Measurements from ENCODE around the gene PPP2R2C.

PPP2R2C gene

GRCh38 chr4:6380746-6381410 is 91.5 kb downstream of the PPP2R2C start:
- Histone ChIP-seq H3K9me3 (ENCODE audit: insufficient read depth, low read length, severe bottlenecking) (no peaks in the 10 kb centered on the region), H3K27me3 (ENCODE audit: insufficient read depth, low read length, poor library complexity) (no peaks in the 10 kb centered on the region), H3K27ac (ENCODE audit: low read length) (no peak overlapping the region), H3K9ac (ENCODE audit: low read depth, low read length) (no peak overlapping the region), H2AFZ (ENCODE audit: low read depth, low read length) (no peak overlapping the region), H3K4me3 (ENCODE audit: low read depth in 1 of 2, low read length in 2 of 2) (no peak overlapping the region), H3K4me2 (ENCODE audit: insufficient read depth, low read length) (no peak overlapping the region), H3K4me1 (ENCODE audit: insufficient read depth, low read length) (no peaks in the 10 kb centered on the region), H4K20me1 (ENCODE audit: insufficient read depth, low read length) (no peaks in the 10 kb centered on the region), H3K79me2 (ENCODE audit: insufficient read depth, low read length) (no peaks in the 10 kb centered on the region), H3K36me3 (ENCODE audit: insufficient read depth, low read length) (no peaks in the 10 kb centered on the region)
- no peak for TF ChIP-seq EZH2 (IDR thresholded peaks at IDR 0.05; ENCODE audit: borderline replicate concordance, low read depth, low read length, severe bottlenecking)
- TF ChIP-seq CTCF (IDR thresholded peaks at IDR 0.05; ENCODE audit: borderline replicate concordance, extremely low read depth, low read length, poor library complexity, severe bottlenecking): no peak
- ATAC-seq (ENCODE audit: insufficient read depth, low read depth) (no peak), DNase-seq (no peak)

DNA sequence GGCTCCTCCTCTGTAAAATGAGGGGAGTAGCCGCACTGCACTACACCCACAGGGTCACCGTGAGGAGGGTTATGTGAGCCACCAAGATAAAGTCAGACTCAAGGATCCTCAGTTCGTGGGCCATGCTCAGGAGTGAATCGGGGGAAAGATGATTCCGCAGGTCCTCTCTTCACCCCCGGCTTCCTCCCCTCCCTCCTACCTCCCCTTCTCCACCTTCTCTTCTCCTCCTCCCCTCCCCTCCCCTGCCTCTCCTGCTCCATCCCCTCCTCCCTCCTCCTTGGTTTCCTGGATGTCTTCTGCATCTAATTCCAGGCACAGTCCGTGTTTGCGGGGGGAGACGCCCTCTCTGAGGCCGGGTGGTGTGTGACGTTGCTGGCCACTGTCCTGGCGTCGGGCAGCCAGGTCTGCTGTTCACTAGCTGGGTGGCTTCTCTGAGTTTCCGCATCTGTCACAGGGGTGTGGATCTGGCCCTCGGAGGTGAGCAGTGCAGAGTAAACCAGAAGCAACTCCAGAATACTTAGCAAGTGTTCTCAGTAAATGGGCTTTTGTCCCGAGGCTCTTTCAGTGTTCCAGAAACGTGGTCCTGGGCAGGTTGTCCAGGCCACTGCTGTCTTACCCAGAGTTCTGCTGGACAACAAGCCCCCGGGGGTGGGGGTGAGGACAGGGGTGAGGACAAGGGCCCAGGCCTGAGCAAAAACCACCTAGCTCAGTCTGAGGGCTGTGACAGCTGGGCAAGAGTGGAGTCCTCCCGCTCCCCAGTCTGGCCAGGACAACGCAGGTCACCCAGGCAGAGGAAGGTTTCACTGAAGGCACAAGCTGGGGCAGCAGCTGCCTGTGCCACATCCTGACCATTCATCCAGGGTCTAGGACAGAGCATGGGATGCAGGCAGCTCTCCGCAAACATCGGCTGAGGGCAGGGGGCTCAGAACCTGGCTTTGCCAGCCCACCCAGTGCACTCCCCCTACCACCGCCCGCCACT is 92.4 kb downstream of the PPP2R2C start:
- H3K36me3 ChIP-seq (ENCODE audit: insufficient read depth, low read length): no peaks in the 10 kb centered on the region
- no peak for DNase-seq
- H3K79me2 ChIP-seq (ENCODE audit: insufficient read depth, low read length): no peaks in the 10 kb centered on the region
- no peaks in the 10 kb centered on the region for H3K27me3 ChIP-seq (ENCODE audit: insufficient read depth, low read length, poor library complexity)
- H4K20me1 ChIP-seq (ENCODE audit: insufficient read depth, low read length): no peaks in the 10 kb centered on the region
- H3K27ac ChIP-seq (ENCODE audit: low read length): no peak overlapping the region
- H3K4me1 ChIP-seq (ENCODE audit: insufficient read depth, low read length): no peaks in the 10 kb centered on the region
- H3K4me3 ChIP-seq (ENCODE audit: low read depth in 1 of 2, low read length in 2 of 2): no peak overlapping the region
- no peaks in the 10 kb centered on the region for H3K9me3 ChIP-seq (ENCODE audit: insufficient read depth, low read length, severe bottlenecking)
- no peak for ATAC-seq (ENCODE audit: insufficient read depth, low read depth)
- TF ChIP-seq EZH2 (IDR thresholded peaks at IDR 0.05; ENCODE audit: borderline replicate concordance, low read depth, low read length, severe bottlenecking): no peak
- TF ChIP-seq CTCF (IDR thresholded peaks at IDR 0.05; ENCODE audit: borderline replicate concordance, extremely low read depth, low read length, poor library complexity, severe bottlenecking): no peak
- H3K4me2 ChIP-seq (ENCODE audit: insufficient read depth, low read length): no peak overlapping the region
- no peak overlapping the region for H3K9ac ChIP-seq (ENCODE audit: low read depth, low read length)
- H2AFZ ChIP-seq (ENCODE audit: low read depth, low read length): no peak overlapping the region

DNA sequence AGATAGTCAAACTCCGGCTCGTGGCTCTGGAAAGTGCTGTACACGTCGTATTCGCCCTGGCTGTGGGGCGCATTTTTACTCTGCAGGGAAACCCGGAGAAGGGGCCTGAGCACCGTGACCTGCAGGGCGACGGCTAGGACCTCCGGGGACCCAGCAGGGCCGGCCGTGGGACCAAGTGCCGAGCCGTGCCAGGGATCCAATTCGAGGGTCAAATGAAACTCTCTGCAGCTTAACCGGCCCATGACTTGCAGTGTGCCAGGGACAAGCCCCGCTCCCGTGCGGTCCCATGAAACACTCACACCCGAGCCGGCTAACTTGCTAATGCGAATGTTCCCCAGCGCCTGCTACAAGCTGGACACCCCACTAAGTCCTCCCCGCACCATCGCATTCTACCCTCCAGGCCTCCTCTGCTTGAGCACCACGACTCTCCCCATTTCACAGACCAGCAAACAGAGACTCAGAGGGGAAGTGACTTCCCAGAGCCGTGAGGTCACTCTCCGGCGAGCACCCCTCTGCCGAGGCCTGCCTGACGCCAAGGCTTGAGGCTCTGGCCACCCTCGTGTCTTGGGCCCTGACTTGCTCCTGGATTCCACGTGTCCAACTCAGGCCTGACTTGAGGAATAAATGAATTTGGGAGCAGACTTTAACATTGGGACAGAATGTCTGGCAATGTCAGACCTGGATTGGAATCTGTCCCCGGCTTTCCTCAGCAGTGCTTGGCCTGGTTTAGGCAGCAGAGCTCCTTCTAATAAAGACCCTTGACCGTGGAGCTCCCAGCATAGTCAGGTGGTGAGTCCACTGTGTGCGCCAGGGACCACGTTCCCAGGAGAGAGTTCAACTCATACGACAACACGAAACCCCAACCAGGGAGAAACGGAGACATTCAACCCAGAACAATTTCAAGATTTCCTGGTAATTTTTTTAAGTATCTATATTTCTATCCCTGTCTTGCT is 93.6 kb downstream of the PPP2R2C start:
- H3K36me3 ChIP-seq (ENCODE audit: insufficient read depth, low read length): no peaks in the 10 kb centered on the region
- H2AFZ ChIP-seq (ENCODE audit: low read depth, low read length): no peak overlapping the region
- H3K4me3 ChIP-seq (ENCODE audit: low read depth in 1 of 2, low read length in 2 of 2): no peak overlapping the region
- H3K27ac ChIP-seq (ENCODE audit: low read length): no peak overlapping the region
- no peaks in the 10 kb centered on the region for H3K79me2 ChIP-seq (ENCODE audit: insufficient read depth, low read length)
- DNase-seq (no peak), ATAC-seq (ENCODE audit: insufficient read depth, low read depth) (no peak)
- no peaks in the 10 kb centered on the region for H3K9me3 ChIP-seq (ENCODE audit: insufficient read depth, low read length, severe bottlenecking)
- no peak overlapping the region for H3K9ac ChIP-seq (ENCODE audit: low read depth, low read length)
- H3K4me1 ChIP-seq (ENCODE audit: insufficient read depth, low read length): no peaks in the 10 kb centered on the region
- H4K20me1 ChIP-seq (ENCODE audit: insufficient read depth, low read length): no peaks in the 10 kb centered on the region
- no peak overlapping the region for H3K4me2 ChIP-seq (ENCODE audit: insufficient read depth, low read length)
- no peak for TF ChIP-seq CTCF (IDR thresholded peaks at IDR 0.05; ENCODE audit: borderline replicate concordance, extremely low read depth, low read length, poor library complexity, severe bottlenecking)
- no peak for TF ChIP-seq EZH2 (IDR thresholded peaks at IDR 0.05; ENCODE audit: borderline replicate concordance, low read depth, low read length, severe bottlenecking)
- no peaks in the 10 kb centered on the region for H3K27me3 ChIP-seq (ENCODE audit: insufficient read depth, low read length, poor library complexity)
